HG02571 (cell line): ENCODE data around the gene KCNAB1.
"Not testable (repeated sequence)": the region's sequence is repeated elsewhere in the genome, so short reads cannot be mapped to it uniquely, and the experiment has no call there.

Experiments
- ATAC-seq: cut with Tn5 transposase; IDR thresholded peaks from one replicate; pipeline ENCODE4 v1.9.1; 2021; ENCODE audit warnings: mild to moderate bottlenecking, moderate library complexity; ENCODE audit not compliant: unreplicated experiment

Gene KCNAB1

DNA sequence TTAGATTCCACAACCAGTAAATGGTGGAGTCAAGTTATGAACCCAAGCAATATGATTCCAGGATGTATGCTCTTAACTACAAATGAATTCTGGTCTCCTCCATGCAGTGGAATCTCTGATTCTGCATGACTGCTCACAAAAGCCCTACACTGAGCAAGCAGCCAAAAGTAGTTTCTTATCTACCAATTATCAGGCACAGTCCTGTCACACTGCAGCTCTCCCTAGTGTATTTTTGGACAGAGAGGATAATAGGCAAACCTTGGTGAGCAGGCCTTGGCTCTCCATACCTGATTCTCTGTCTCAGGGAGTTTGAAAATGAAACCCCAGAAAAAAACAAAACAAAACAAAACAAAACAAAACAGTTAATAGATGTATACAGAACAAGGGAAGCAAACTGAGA lies 438.0 kb downstream of the KCNAB1 start:
- no peak for ATAC-seq

GRCh38 chr3:156559321-156559720 lies 438.9 kb downstream of the KCNAB1 start:
- no peak for ATAC-seq

DNA sequence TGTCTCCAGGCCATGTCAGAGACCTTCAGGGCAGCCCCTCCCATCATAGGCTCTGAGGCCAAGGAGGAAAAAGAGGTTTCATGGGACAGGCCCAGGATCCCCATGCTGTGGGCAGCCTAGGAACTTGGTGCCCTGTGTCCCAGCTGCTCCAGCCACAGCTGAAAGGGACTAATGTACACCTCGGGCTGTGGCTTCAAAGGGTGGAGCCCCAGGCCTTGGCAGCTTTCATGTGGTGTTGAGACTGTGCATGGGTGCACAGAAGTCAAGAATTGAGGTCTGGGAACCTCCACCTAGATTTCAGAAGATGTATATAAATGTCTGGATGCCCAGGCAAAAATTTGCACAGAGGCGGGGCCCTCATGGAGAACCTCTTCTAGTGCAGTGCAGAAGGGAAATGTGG lies 441.2 kb downstream of the KCNAB1 start:
- ATAC-seq: no peak

DNA sequence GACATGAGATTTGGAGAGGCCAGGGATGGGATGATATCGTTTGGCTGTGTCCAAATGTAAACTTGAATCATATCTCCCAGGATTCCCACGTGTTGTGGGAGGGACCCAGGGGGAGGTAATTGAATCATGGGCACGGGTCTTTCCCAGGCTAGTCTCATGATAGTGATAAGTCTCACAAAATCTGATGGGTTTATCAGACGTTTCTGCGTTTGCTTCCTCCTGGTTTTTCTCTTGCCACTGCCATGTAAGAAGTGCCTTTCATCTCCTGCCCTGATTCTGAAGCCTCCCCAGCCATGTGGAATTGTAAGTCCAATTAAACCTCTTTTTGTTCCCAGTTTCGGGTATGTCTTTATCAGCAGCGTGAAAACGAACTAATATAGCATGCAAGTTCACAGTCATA lies 442.1 kb downstream of the KCNAB1 start:
- ATAC-seq: not testable (repeated sequence)

- ATAC-seq: no peak
These were observed 443.7 kb downstream of the KCNAB1 start for GRCh38 chr3:156563900-156564682.

DNA sequence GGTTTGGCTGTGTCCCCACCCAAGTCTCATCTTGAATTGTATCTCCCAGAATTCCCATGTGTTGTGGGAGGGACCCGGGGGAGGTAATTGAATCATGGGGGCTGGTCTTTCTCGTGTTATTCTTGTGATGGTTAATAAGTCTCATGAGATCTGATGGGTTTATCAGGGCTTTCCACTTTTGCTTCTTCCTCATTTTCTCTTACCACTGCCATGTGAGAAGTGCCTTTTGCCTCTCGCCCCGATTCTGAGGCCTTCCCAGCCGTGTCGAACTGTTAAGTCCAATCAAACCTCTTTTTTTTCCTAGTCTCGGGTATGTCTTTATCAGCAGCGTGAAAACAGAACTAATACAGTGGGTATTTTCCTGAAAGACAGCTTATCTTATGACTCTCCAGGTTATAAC lies 448.6 kb downstream of the KCNAB1 start:
- not testable (repeated sequence) for ATAC-seq

GRCh38 chr3:156569881-156570280 lies 449.5 kb downstream of the KCNAB1 start:
- ATAC-seq: not testable (repeated sequence)

DNA sequence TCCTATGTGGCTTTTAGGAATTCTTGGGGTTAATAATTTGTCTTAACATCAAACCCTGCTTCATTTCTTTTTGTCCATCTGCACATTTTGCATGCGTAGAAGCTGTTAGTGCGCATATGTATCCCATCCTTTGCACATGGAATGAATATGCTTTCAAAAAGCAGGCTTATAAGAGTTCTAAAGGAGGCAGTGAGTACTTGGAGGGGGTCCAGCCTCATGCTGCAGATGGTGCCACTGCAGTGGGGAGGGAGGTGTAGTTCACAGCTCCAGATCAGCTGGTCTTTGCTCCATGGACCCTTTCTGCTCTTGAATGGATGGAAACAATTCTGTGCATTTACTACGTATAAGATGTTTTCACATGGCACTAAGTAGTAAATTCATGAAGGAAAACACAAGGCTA lies 455.3 kb downstream of the KCNAB1 start:
- no peak for ATAC-seq

- no peak for ATAC-seq
These were observed 455.7 kb downstream of the KCNAB1 start for GRCh38 chr3:156576051-156576450.

- no peak for ATAC-seq
These were observed 456.4 kb downstream of the KCNAB1 start for GRCh38 chr3:156576651-156577348.

GRCh38 chr3:156577736-156578135 lies 457.4 kb downstream of the KCNAB1 start:
- ATAC-seq: no peak

GRCh38 chr3:156579427-156579851 lies 459.1 kb downstream of the KCNAB1 start:
- ATAC-seq: no peak

DNA sequence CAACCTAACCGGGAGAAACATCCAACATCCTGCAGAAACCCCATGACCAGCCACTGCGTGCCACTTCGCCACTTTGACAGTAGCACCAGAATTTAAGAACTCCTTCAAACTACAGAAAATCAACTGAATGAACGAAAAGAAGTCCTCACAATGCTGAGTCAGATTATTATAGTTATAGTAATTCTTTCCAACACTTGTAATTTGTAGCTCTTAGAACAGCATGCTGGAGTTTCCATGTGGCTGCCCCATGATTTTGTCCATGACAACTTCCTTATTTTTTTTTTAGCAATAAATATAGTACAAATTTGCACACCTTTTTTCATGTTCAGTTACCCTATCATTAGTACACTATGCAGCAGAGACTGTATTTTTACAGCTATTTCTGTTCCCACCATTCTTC lies 460.7 kb downstream of the KCNAB1 start:
- no peak for ATAC-seq

DNA sequence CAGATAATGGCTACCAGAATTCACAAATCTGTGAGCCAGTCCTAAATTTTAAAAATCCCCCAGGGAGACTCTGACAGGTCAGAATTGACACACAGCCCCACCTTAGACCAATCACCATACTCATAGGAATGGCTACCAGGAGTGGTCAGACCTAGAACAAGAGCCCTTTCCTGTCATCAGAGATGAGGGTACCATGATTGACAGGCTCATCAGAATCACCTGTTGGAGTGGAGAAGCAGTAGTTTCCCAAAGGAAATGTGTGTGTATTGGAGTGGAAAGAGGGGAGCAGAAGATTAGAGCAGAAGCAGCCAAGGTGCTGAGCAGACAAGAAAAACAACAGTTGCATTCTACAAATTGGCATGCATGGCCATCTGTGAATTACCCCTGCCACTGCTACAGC lies 461.6 kb downstream of the KCNAB1 start:
- no peak for ATAC-seq

GRCh38 chr3:156582532-156583183 lies 462.3 kb downstream of the KCNAB1 start:
- peak; percentile 58 for ATAC-seq

- ATAC-seq: no peak
These were observed 463.1 kb downstream of the KCNAB1 start for GRCh38 chr3:156583469-156583868.

- ATAC-seq: peak; percentile 54
These were observed 466.8 kb downstream of the KCNAB1 start for GRCh38 chr3:156586905-156587759.

DNA sequence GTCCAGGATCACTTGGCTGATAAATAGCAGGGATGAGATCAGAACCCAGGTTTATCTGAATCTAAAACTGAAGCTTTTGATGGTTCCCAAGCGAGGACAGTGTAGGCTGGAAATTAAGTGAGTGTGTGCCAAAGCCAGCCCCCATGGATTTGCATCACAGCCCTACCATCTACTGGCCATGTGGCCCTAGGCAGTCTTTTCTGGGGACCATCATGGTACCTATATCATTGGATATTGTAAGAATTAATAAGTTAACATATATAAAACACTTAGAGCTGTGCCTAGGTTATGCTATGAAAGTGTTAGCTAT lies 467.3 kb downstream of the KCNAB1 start:
- peak; percentile 15 for ATAC-seq
